ENCODE results near the gene ICAM5.

DNA sequence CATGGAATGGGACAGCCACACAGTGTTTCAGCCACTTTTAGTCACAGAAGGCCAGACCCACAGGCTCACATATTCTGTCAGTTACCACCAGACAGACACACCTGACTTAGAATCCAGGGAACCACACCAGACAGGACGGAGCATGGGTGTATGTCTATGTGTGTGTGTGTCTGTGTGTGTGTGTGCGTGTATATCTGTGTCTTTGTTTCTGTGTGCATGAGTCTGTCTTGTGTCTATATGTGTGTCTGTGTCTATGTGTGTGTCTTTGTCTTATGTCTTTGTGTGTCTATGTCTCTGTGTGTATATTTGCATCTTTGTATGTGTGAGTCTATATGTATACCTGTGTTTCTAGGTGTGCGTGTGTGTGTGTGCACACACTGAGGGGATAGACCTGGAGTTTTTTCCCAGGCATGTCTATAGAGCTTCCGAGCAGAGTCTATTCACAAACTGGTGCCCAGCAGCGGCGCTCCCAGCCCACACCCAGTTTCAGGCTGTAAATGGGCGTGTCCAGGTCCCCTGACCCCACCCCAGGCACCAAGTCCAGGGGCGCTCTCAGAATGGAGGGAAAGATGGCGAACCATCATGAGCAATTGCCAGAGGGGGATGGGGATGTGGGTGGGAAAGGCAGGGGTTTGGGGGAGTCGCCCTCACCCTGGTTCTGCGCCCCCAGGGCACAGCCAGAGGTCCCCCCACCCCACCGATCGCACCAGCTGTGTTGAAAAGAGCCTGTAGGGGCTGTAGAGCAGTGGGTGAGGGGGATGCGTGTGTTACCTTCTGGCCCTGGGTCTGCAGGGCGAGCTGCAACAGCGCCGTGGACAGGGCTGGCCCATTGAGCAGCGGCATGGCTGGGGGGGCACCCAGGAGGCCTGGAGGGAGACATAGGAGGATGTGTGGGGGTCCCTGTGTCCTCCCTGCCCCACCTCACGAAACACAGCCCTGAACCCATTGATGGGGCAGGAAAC lies 32.4 kb downstream of the ICAM5 start:
- no peak for TF ChIP-seq CTCF (IDR thresholded peaks at IDR 0.05; ENCODE audit: low read depth, low read length)
- TF ChIP-seq, protein P1, sequence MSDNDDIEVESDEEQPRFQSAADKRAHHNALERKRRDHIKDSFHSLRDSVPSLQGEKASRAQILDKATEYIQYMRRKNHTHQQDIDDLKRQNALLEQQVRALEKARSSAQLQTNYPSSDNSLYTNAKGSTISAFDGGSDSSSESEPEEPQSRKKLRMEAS (IDR thresholded peaks at IDR 0.05; ENCODE audit: low read depth, low read length): no peak
- no peak for TF ChIP-seq POLR2A (IDR thresholded peaks at IDR 0.05; ENCODE audit: extremely low read depth, insufficient read length)
- no peak for TF ChIP-seq MYC (IDR thresholded peaks at IDR 0.05; ENCODE audit: low read depth, low read length)
